Lung (tissue), 12 donors: ENCODE measurements around the gene ENOX2. TPM values are rescaled to one million over a fixed set of nuclear protein-coding genes. Genes with fewer than 3 reads are reported as not detected.

ENCODE experiments used
- ATAC-seq: fragments of 200-7000 bp; cut with Tn5 transposase; one replicate; pipeline ENCODE4 v1.9.1; 2020; ENCODE audit warnings: moderate number of reproducible peaks; ENCODE audit not compliant: insufficient read depth, low FRiP score
- DNase-seq, 3 donors: peaks; one replicate each; pipeline ENCODE4 v3.0.0-alpha.2; 2013 to 2017
- H3K27ac ChIP-seq, 2 donors: one replicate each; pipeline ENCODE4 v1.5.1; 2013; ENCODE audit warnings: mild to moderate bottlenecking in 2 of 2, moderate library complexity in 2 of 2, control low read depth in 1 of 2, inconsistent platforms in 1 of 2, low read depth in 1 of 2, low read length in 1 of 2
- H3K27me3 ChIP-seq, 3 donors: one replicate each; pipeline ENCODE4 v1.5.1; 2013; ENCODE audit warnings: low read length in 2 of 3; ENCODE audit not compliant: control insufficient read depth in 3 of 3, insufficient read depth in 3 of 3
- H3K36me3 ChIP-seq, 4 donors: one replicate each; pipeline ENCODE4 v1.5.1; 2013; ENCODE audit warnings: low read length in 4 of 4, mild to moderate bottlenecking in 1 of 4, moderate library complexity in 1 of 4; ENCODE audit not compliant: control insufficient read depth in 4 of 4, insufficient read depth in 4 of 4
- H3K4me1 ChIP-seq, 5 donors: one replicate each; pipeline ENCODE4 v1.5.1; 2013; ENCODE audit warnings: low read length in 5 of 5, mild to moderate bottlenecking in 2 of 5, moderate library complexity in 1 of 5; ENCODE audit not compliant: control insufficient read depth in 5 of 5, insufficient read depth in 5 of 5
- H3K4me3 ChIP-seq: one replicate; pipeline ENCODE4 v1.5.1; 2013; ENCODE audit warnings: mild to moderate bottlenecking, control low read depth, moderate library complexity
- H3K9ac ChIP-seq, 2 donors: one replicate each; pipeline ENCODE4 v1.5.1; 2013; ENCODE audit warnings: low read length in 2 of 2, control low read depth in 1 of 2; ENCODE audit not compliant: insufficient read depth in 1 of 2
- H3K9me3 ChIP-seq, 4 donors: one replicate each; pipeline ENCODE4 v1.5.1; 2013; ENCODE audit warnings: low read length in 3 of 4, mild to moderate bottlenecking in 1 of 4, moderate library complexity in 1 of 4; ENCODE audit not compliant: control insufficient read depth in 4 of 4, insufficient read depth in 3 of 4
- WGBS, 2 donors: extraction: QIAGEN DNeasy Blood & Tissue Kit; methylation state at CpG; one replicate each; pipeline ENCODE4 v1.1.7; 2013; 5-methylcytosine and 5-hydroxymethylcytosine counted together
- polyA plus RNA-seq, 2 donors: library from polyadenylated mRNA; stranded (reverse); fragments of 200-250 nt; gene quantifications; one replicate each; pipeline ENCODE4 v1.2.1, GENCODE V29; 2013
- total RNA-seq, 2 donors: library from RNA; depleted of rRNA in 1 of 2; stranded (reverse); fragments of >200 nt in 1 of 2; gene quantifications; one replicate each; pipeline ENCODE4 v1.2.1, GENCODE V29; 2014 to 2021
- TF ChIP-seq, protein P1 (sequence below): IDR thresholded peaks from 2 replicates; pipeline ENCODE4 v1.5.1; 2012; ENCODE audit warnings: mild to moderate bottlenecking; ENCODE audit errors: control extremely low read depth, extremely low read depth
- donor health status: control.
- donor health status: control.
- donor health status: Bipolar disorder and iron deficiency.
- donor health status: healthy.
- donor health status: DM: yes; HTN: yes; CAD: no.

Gene ENOX2
- total and polyA plus RNA-seq, 4 donors: 3.4 to 15.8 (median 10.8) TPM

DNA sequence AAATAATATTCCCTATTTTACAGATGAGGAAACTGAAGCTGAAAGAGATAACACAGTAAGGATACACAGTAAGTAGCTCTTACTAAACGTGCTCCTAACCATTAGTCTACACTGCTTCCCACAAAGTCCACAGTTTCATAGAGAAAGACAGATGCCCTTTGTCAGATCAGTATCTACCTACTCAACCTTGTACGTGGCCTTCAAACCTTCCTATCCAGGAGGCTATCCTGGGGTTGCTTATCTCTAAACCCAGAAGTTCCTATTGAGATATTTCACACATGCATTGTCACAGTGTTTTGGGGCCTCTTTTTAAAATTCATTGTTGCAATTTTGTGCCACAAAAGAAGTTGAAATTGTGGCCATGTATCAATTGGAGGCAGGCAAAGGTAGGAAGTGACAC is 208.0 kb downstream of the ENOX2 start:
- H3K27me3 ChIP-seq: peaks cover 0 to 8% (median 0%) of the 10 kb centered on the region in 3 donors
- no peaks in the 10 kb centered on the region for H3K4me1 ChIP-seq
- TF ChIP-seq, protein P1, sequence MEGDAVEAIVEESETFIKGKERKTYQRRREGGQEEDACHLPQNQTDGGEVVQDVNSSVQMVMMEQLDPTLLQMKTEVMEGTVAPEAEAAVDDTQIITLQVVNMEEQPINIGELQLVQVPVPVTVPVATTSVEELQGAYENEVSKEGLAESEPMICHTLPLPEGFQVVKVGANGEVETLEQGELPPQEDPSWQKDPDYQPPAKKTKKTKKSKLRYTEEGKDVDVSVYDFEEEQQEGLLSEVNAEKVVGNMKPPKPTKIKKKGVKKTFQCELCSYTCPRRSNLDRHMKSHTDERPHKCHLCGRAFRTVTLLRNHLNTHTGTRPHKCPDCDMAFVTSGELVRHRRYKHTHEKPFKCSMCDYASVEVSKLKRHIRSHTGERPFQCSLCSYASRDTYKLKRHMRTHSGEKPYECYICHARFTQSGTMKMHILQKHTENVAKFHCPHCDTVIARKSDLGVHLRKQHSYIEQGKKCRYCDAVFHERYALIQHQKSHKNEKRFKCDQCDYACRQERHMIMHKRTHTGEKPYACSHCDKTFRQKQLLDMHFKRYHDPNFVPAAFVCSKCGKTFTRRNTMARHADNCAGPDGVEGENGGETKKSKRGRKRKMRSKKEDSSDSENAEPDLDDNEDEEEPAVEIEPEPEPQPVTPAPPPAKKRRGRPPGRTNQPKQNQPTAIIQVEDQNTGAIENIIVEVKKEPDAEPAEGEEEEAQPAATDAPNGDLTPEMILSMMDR: no peak
- H3K27ac ChIP-seq: no peak overlapping the region
- no peak for ATAC-seq
- H3K4me3 ChIP-seq: no peak overlapping the region
- H3K36me3 ChIP-seq: peaks cover 0 to 3% (median 0%) of the 10 kb centered on the region in 4 donors
- 43 to 54% methylated on average over 2 of the region's 2 CpGs for WGBS, 2 donors
- no peak for DNase-seq
- H3K9me3 ChIP-seq: no peaks in the 10 kb centered on the region
- H3K9ac ChIP-seq: no peak overlapping the region

DNA sequence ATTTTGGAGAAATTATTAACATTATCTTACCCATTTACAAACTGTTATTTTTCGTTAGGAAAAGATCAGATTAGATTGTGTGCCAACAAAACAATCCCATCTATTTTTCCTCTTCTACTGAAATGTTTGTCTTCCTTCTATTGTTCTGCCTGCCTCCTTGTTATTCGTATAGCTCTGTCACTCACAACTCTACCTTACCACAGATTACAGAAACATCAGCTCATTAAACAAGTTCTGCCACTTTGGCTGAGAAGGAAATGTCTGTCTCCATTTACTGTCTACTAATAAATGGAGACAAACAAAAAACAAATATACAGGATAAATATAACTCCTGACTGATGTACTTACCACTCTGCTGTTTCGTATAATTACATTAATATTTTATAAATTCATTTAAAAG is 211.4 kb downstream of the ENOX2 start:
- no peak overlapping the region for H3K9ac ChIP-seq
- H3K9me3 ChIP-seq: no peaks in the 10 kb centered on the region
- H3K27ac ChIP-seq: no peak overlapping the region
- H3K4me3 ChIP-seq: no peak overlapping the region
- DNase-seq (no peak), ATAC-seq (no peak)
- peaks cover 0 to 4% (median 0%) of the 10 kb centered on the region in 4 donors for H3K36me3 ChIP-seq
- H3K27me3 ChIP-seq: peaks cover 0 to 11% (median 0%) of the 10 kb centered on the region in 3 donors
- WGBS, 2 donors: 60 to 81% methylated on average over 3 of the region's 3 CpGs
- TF ChIP-seq, protein P1: no peak
- no peaks in the 10 kb centered on the region for H3K4me1 ChIP-seq

GRCh38 chrX:130688360-130688759 is 214.6 kb downstream of the ENOX2 start:
- DNase-seq (no peak), ATAC-seq (no peak)
- Histone ChIP-seq H3K9me3 (no peaks in the 10 kb centered on the region), H3K27me3 (peaks cover 0 to 13% (median 0%) of the 10 kb centered on the region in 3 donors), H3K4me3 (no peak overlapping the region), H3K9ac (no peak overlapping the region), H3K36me3 (peaks cover 0 to 6% (median 0%) of the 10 kb centered on the region in 4 donors), H3K4me1 (peaks cover 0 to under 1% (median 0%) of the 10 kb centered on the region in 5 donors), H3K27ac (no peak overlapping the region)
- TF ChIP-seq, protein P1: no peak
- WGBS, 2 donors: 56 to 77% methylated on average over 5 of the region's 5 CpGs

DNA sequence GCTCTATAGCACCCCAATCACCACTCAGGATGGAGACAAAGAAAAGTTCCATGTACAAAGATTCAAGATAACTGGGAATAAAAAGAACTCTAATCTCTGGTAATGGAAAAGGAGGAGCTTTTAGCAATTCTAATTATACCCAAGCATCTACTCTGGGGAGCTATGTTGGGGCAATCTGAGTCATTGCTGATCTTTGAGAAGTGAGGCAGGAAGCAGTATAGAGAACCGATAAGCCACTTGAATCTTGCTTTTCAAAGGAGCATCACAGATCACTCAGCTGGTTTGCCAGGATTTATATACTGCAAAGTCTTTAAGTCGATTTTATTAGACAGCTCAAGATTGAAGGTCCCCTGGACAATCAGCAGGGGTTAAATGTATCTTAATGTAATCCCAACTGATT is 220.0 kb downstream of the ENOX2 start:
- 68 to 87% methylated on average over 2 of the region's 2 CpGs for WGBS, 2 donors
- no peak for DNase-seq
- TF ChIP-seq, protein P1: no peak
- H3K4me3 ChIP-seq: no peak overlapping the region
- H3K4me1 ChIP-seq: peaks cover 0 to 2% (median 0%) of the 10 kb centered on the region in 5 donors
- H3K36me3 ChIP-seq: peaks cover 0 to 6% (median 1%) of the 10 kb centered on the region in 4 donors
- no peaks in the 10 kb centered on the region for H3K9me3 ChIP-seq
- peaks cover 4 to 15% (median 6%) of the 10 kb centered on the region in 3 donors for H3K27me3 ChIP-seq
- H3K27ac ChIP-seq: no peak overlapping the region
- no peak overlapping the region for H3K9ac ChIP-seq
- no peak for ATAC-seq
